Hindlimb muscle (tissue), 1 donor: ENCODE results near the gene ANKRD13D. TPM values are rescaled to one million over a fixed set of nuclear protein-coding genes. Genes with fewer than 3 reads are reported as not detected.
A peak's percentile ranks its signal among the peaks of the same experiment; 100 is the strongest.

Source experiments
- DNase-seq: peaks from one replicate; pipeline ENCODE4 v3.0.0-alpha.2; 2013
- polyA plus RNA-seq: library from polyadenylated mRNA; unstranded; fragments of 120-200 nt; gene quantifications from one replicate; pipeline ENCODE4 v1.2.1, GENCODE V29; 2013; ENCODE audit not compliant: insufficient read length

The ANKRD13D gene
- polyA plus RNA-seq, 1 donor: 34.4 TPM

- DNase-seq: no peak
These were observed 2.3 kb upstream of the ANKRD13D start for GRCh38 chr11:67286621-67287333.

GRCh38 chr11:67287355-67288197, 1.5 kb upstream of the ANKRD13D start:
- DNase-seq: no peak

GRCh38 chr11:67288198-67288451, 978 bp upstream of the ANKRD13D start:
- no peak for DNase-seq

GRCh38 chr11:67288452-67289225, 464 bp upstream of the ANKRD13D start:
- peak; percentile 92 for DNase-seq

- no peak for DNase-seq
These were observed 762 bp downstream of the ANKRD13D start for GRCh38 chr11:67289651-67290479.

- no peak for DNase-seq
These were observed 1.7 kb downstream of the ANKRD13D start for GRCh38 chr11:67290801-67291200.

- no peak for DNase-seq
These were observed 2.6 kb downstream of the ANKRD13D start for GRCh38 chr11:67291481-67292381.

GRCh38 chr11:67292671-67293070, 3.6 kb downstream of the ANKRD13D start:
- no peak for DNase-seq

GRCh38 chr11:67293090-67293489, 4.0 kb downstream of the ANKRD13D start:
- no peak for DNase-seq

- no peak for DNase-seq
These were observed 6.7 kb downstream of the ANKRD13D start for GRCh38 chr11:67295846-67296245.

- DNase-seq: no peak
These were observed 9.7 kb downstream of the ANKRD13D start for GRCh38 chr11:67298786-67299185.

GRCh38 chr11:67299471-67300191, 10.5 kb downstream of the ANKRD13D start:
- DNase-seq: no peak

- DNase-seq: no peak
These were observed 11.2 kb downstream of the ANKRD13D start for GRCh38 chr11:67300256-67300755.

- no peak for DNase-seq
These were observed 11.7 kb downstream of the ANKRD13D start for GRCh38 chr11:67300756-67301312.

GRCh38 chr11:67301313-67301921, 12.3 kb downstream of the ANKRD13D start:
- no peak for DNase-seq

- peak; percentile 48 for DNase-seq
These were observed 12.9 kb downstream of the ANKRD13D start for GRCh38 chr11:67301951-67302516.

GRCh38 chr11:67302571-67303131, 13.5 kb downstream of the ANKRD13D start:
- no peak for DNase-seq

- peak; percentile 64 for DNase-seq
These were observed 14.2 kb downstream of the ANKRD13D start, which contains the start of gene SSH3 for GRCh38 chr11:67303132-67303834. SSH3 (plus strand) TSS chr11:67303530; CDS start chr11:67303626, 96 bp downstream.
